Skin of body (tissue), 2 donors: Measurements from ENCODE around the gene NUP54. TPM values are rescaled to one million over a fixed set of nuclear protein-coding genes. Genes with fewer than 3 reads are reported as not detected.
A peak's percentile ranks its signal among the peaks of the same experiment; 100 is the strongest.

Experiments
- DNase-seq: peaks from one replicate; lab custom pipeline; 2025; lab: John Stamatoyannopoulos, UW
- total RNA-seq: library from RNA; depleted of rRNA; stranded (reverse); fragments of >200 nt; gene quantifications from one replicate; pipeline ENCODE4 v1.2.3, GENCODE V29; 2014

NUP54 gene
- total RNA-seq, 1 donor from 2014 or later: 60.4 TPM

- no peak for DNase-seq
Observed at GRCh38 chr4:76074468-76074867, 73.7 kb downstream of the NUP54 start, which contains the start of gene ART3. Gene ART3 (plus strand): TSS chr4:76074709. CDS start chr4:76075890, 1,181 bp downstream.

GRCh38 chr4:76072760-76073159 lies 75.4 kb downstream of the NUP54 start:
- no peak for DNase-seq

GRCh38 chr4:76067652-76068286 lies 80.4 kb downstream of the NUP54 start:
- peak; percentile 59 for DNase-seq

GRCh38 chr4:76066546-76066945 lies 81.7 kb downstream of the NUP54 start:
- DNase-seq: no peak

Other genes starting within 250 kb of the NUP54 start
- gene PPEF2, start 245.9 kb downstream of the NUP54 start, total RNA-seq: 0.10 TPM
- gene NAAA, start 207.4 kb downstream of the NUP54 start, total RNA-seq: 16.4 TPM
- 35.0 TPM for gene SDAD1, start 157.5 kb downstream of the NUP54 start, total RNA-seq
- 0.10 TPM for gene CXCL9, start 140.9 kb downstream of the NUP54 start, total RNA-seq
- 1.7 TPM for gene CXCL10, start 124.9 kb downstream of the NUP54 start, total RNA-seq
- 0.49 TPM for gene CXCL11, start 112.3 kb downstream of the NUP54 start, total RNA-seq
- gene ART3, start 73.7 kb downstream of the NUP54 start, total RNA-seq: 8.0 TPM
- 129 TPM for gene SCARB2, start 65.4 kb upstream of the NUP54 start, total RNA-seq
- 2.1 TPM for gene FAM47E, start 103.3 kb upstream of the NUP54 start, total RNA-seq
- 12.4 TPM for gene STBD1, start 158.3 kb upstream of the NUP54 start, total RNA-seq